ENCODE results near the gene YIF1A. TPM values are rescaled to one million over a fixed set of nuclear protein-coding genes. Genes with fewer than 3 reads are reported as not detected.

Gene YIF1A
- total RNA-seq, 5 donors from 2014 or later (not counting 1 experiment from before 2014, with no cell fraction given), result 24.5 to 63.3 (median 56.9) TPM

Other genes starting within 250 kb of the YIF1A start
- under 1 TPM in 1 of 5 donors, not detected in 4; 0.18 TPM for gene GAL3ST3, start 240.0 kb downstream of the YIF1A start, total RNA-seq
- 100 to 1,000 TPM; 189 to 264 (median 224) TPM for gene SF3B2, start 236.8 kb downstream of the YIF1A start, total RNA-seq
- 100 to 1,000 TPM; 222 to 268 (median 236) TPM for gene PACS1, start 218.9 kb downstream of the YIF1A start, total RNA-seq
- gene KLC2, start 31.4 kb downstream of the YIF1A start, total RNA-seq, result 10 to 100 TPM; 36.9 to 52.9 (median 43.9) TPM
- 10 to 100 TPM; 60.7 to 98.8 (median 95.2) TPM for gene RAB1B, start 20.5 kb downstream of the YIF1A start, total RNA-seq
- 1 to 10 TPM; 1.9 to 9.9 (median 2.7) TPM for gene CNIH2, start 11.0 kb downstream of the YIF1A start, total RNA-seq
- gene TMEM151A, start 2.8 kb upstream of the YIF1A start, total RNA-seq, result under 1 TPM in 4 of 5 donors, not detected in 1; 0.19 to 0.33 (median 0.23) TPM
- gene CD248, start 27.9 kb upstream of the YIF1A start, total RNA-seq, result 10 to 100 TPM in 2 of 5 donors, 1 to 10 TPM in 3; 2.5 to 14.7 (median 8.7) TPM
- gene RIN1, start 47.3 kb upstream of the YIF1A start, total RNA-seq, result 10 to 100 TPM in 2 of 5 donors, 1 to 10 TPM in 3; 5.0 to 11.7 (median 8.3) TPM
- gene BRMS1, start 56.0 kb upstream of the YIF1A start, total RNA-seq, result 10 to 100 TPM; 42.9 to 58.8 (median 54.8) TPM
- 1 to 10 TPM; 4.0 to 9.2 (median 7.9) TPM for gene B4GAT1, start 58.5 kb upstream of the YIF1A start, total RNA-seq
- 10 to 100 TPM in 3 of 5 donors, 1 to 10 TPM in 2; 8.5 to 14.7 (median 14.4) TPM for gene SLC29A2, start 82.6 kb upstream of the YIF1A start, total RNA-seq
- gene NPAS4, start 131.9 kb upstream of the YIF1A start, total RNA-seq, result not detected
- 10 to 100 TPM; 23.5 to 29.4 (median 27.2) TPM for gene MRPL11, start 149.7 kb upstream of the YIF1A start, total RNA-seq
- 10 to 100 TPM; 12.9 to 22.0 (median 13.8) TPM for gene PELI3, start 177.8 kb upstream of the YIF1A start, total RNA-seq
- gene DPP3, start 191.3 kb upstream of the YIF1A start, total RNA-seq, result 10 to 100 TPM; 20.7 to 34.6 (median 29.5) TPM
- 10 to 100 TPM; 17.0 to 41.6 (median 34.9) TPM for gene BBS1, start 221.5 kb upstream of the YIF1A start, total RNA-seq

Data from T-cell (primary cell).